H1 (cell line): ENCODE data around the gene ERC1. TPM values are rescaled to one million over a fixed set of nuclear protein-coding genes. Genes with fewer than 3 reads are reported as not detected.

Experiments
- CTCF ChIA-PET: fragments of 300-600 bp; sonication (Branson Sonifier 250); formaldehyde crosslinking; loops from one replicate; lab custom pipeline; 2021; ENCODE audit not compliant: partially characterized antibody; lab: Charles Lee
- POLR2A ChIA-PET: fragments of 300-600 bp; sonication (Branson Sonifier 250); formaldehyde crosslinking; loops from one replicate; lab custom pipeline; 2021; ENCODE audit warnings: inconsistent platforms; ENCODE audit not compliant: partially characterized antibody; lab: Charles Lee
- DNase-seq, 2 experiments: peaks; one replicate each; pipeline versions ENCODE4 v3.0.0 to v3.0.0-alpha.2; 2010 to 2022; ENCODE audit warnings: low spot score in 2 of 2, low read depth in 1 of 2, mixed read lengths in 1 of 2
- FAIRE-seq: peaks from 2 replicates; lab custom pipeline; 2011; peaks lifted over from hg19 to GRCh38; lab: Jason Lieb, UNC
- H2AFZ ChIP-seq: 2 replicates; pipeline ENCODE4 v1.8.1; 2012; ENCODE audit warnings: low read length, inconsistent platforms
- H2AK5ac ChIP-seq: 2 replicates; pipeline ENCODE4 v1.6.1; 2013; ENCODE audit warnings: low read depth, low read length
- H2BK120ac ChIP-seq: replicated peaks from 2 replicates; pipeline ENCODE3; 2013; ENCODE audit warnings: low read depth, low read length, inconsistent platforms
- H2BK12ac ChIP-seq: 2 replicates; pipeline ENCODE4 v1.6.1; 2013; ENCODE audit warnings: low read depth, low read length
- H2BK15ac ChIP-seq: 2 replicates; pipeline ENCODE4 v1.6.1; 2013; ENCODE audit warnings: low read length
- H2BK20ac ChIP-seq: 2 replicates; pipeline ENCODE4 v1.6.1; 2013; ENCODE audit warnings: low read length
- H2BK5ac ChIP-seq: 2 replicates; pipeline ENCODE4 v1.6.1; 2013; ENCODE audit warnings: low read depth, low read length
- H3K14ac ChIP-seq: 2 replicates; pipeline ENCODE4 v1.6.1; 2013; ENCODE audit warnings: inconsistent platforms; ENCODE audit not compliant: insufficient read length
- H3K18ac ChIP-seq: 2 replicates; pipeline ENCODE4 v1.6.1; 2013; ENCODE audit warnings: low read length; ENCODE audit errors: extremely low read depth
- H3K23ac ChIP-seq: 2 replicates; pipeline ENCODE4 v1.6.1; 2013; ENCODE audit warnings: inconsistent platforms; ENCODE audit not compliant: insufficient read length
- H3K23me2 ChIP-seq: 2 replicates; pipeline ENCODE4 v1.6.1; 2013; ENCODE audit warnings: low read depth, low read length
- H3K27ac ChIP-seq: 2 replicates; pipeline ENCODE4 v1.6.1; 2011; ENCODE audit warnings: low read depth, low read length, inconsistent platforms
- H3K27me3 ChIP-seq, 4 experiments: replicated peaks in 1 of 4; 1 replicate in 1 of 4; 2 replicates in 3 of 4; pipeline versions ENCODE4 v1.6.1 to v1.8.1; 2011 to 2013; ENCODE audit warnings: low read length in 3 of 4, mild to moderate bottlenecking in 3 of 4, inconsistent platforms in 2 of 4, mixed read lengths in 2 of 4, moderate library complexity in 1 of 4; ENCODE audit not compliant: control insufficient read depth in 3 of 4, insufficient read depth in 3 of 4; ENCODE audit errors: extremely low read depth in 1 of 4
- H3K36me3 ChIP-seq, 4 experiments: 2 replicates each; pipeline versions ENCODE4 v1.6.1 to v1.8.1; 2011 to 2013; ENCODE audit warnings: mild to moderate bottlenecking in 4 of 4, low read length in 3 of 4, moderate library complexity in 2 of 4, control low read depth in 1 of 4, inconsistent platforms in 1 of 4; ENCODE audit not compliant: insufficient read depth in 4 of 4, control insufficient read depth in 2 of 4
- H3K4ac ChIP-seq: replicated peaks from 2 replicates; pipeline ENCODE3; 2013; ENCODE audit warnings: low read length, low read depth, mixed read lengths, inconsistent platforms; ENCODE audit not compliant: insufficient read length
- H3K4me1 ChIP-seq, 4 experiments: replicated peaks in 1 of 4; 1 replicate in 1 of 4; 2 replicates in 3 of 4; pipeline versions ENCODE4 v1.6.1 to v1.8.1; 2011 to 2013; ENCODE audit warnings: low read length in 3 of 4, inconsistent platforms in 2 of 4, mixed read lengths in 1 of 4; ENCODE audit not compliant: insufficient read depth in 4 of 4, control insufficient read depth in 3 of 4
- H3K4me2 ChIP-seq, 2 experiments: 2 replicates each; pipeline versions ENCODE4 v1.6.1 to v1.8.1; 2011 to 2013; ENCODE audit warnings: low read depth in 2 of 2, low read length in 2 of 2, control low read depth in 1 of 2, inconsistent platforms in 1 of 2, mild to moderate bottlenecking in 1 of 2; ENCODE audit not compliant: insufficient read depth in 1 of 2
- H3K4me3 ChIP-seq, 4 experiments: fragments of 200-600, 300-600 bp in 1 of 4; sonication (generic), shearing (Covaris generic), sonication (Bioruptor Twin) in 1 of 4; 2 replicates each; pipeline versions ENCODE4 v1.5.1 to v1.8.1; 2011 to 2016; ENCODE audit warnings: low read length in 4 of 4, low read depth in 3 of 4, control low read depth in 2 of 4, inconsistent platforms in 2 of 4, mild to moderate bottlenecking in 2 of 4, mixed read lengths in 1 of 4, moderate library complexity in 1 of 4; ENCODE audit not compliant: insufficient read depth in 2 of 4; ENCODE audit errors: extremely low read depth in 1 of 4
- H3K56ac ChIP-seq: replicated peaks from 2 replicates; pipeline ENCODE3; 2013; ENCODE audit warnings: low read depth, mild to moderate bottlenecking, mixed read lengths, low read length, inconsistent platforms; ENCODE audit not compliant: insufficient read length
- H3K79me1 ChIP-seq: 2 replicates; pipeline ENCODE4 v1.6.1; 2013; ENCODE audit warnings: low read depth, low read length, control low read depth
- H3K79me2 ChIP-seq, 2 experiments: 2 replicates each; pipeline versions ENCODE4 v1.6.1 to v1.8.1; 2012 to 2013; ENCODE audit warnings: low read length in 2 of 2, mild to moderate bottlenecking in 2 of 2, inconsistent platforms in 1 of 2; ENCODE audit not compliant: insufficient read depth in 2 of 2, control insufficient read depth in 1 of 2
- H3K9ac ChIP-seq, 4 experiments: replicated peaks in 1 of 4; 1 replicate in 1 of 4; 2 replicates in 3 of 4; pipeline versions ENCODE4 v1.6.1 to v1.8.1; 2011 to 2013; ENCODE audit warnings: low read depth in 3 of 4, low read length in 3 of 4, control low read depth in 2 of 4, mild to moderate bottlenecking in 2 of 4, moderate library complexity in 2 of 4, inconsistent platforms in 1 of 4; ENCODE audit errors: extremely low read depth in 1 of 4
- H3K9me3 ChIP-seq, 2 experiments: 2 replicates each; pipeline versions ENCODE4 v1.6.1 to v1.8.1; 2012 to 2013; ENCODE audit warnings: mild to moderate bottlenecking in 2 of 2, moderate library complexity in 2 of 2, control low read depth in 1 of 2, inconsistent platforms in 1 of 2, low read depth in 1 of 2, low read length in 1 of 2, mixed read lengths in 1 of 2; ENCODE audit not compliant: insufficient read depth in 2 of 2
- H4K20me1 ChIP-seq, 2 experiments: replicated peaks in 1 of 2; 2 replicates each; pipeline versions ENCODE3 to v1.8.1; 2011 to 2013; ENCODE audit warnings: inconsistent platforms in 2 of 2, low read length in 2 of 2, mild to moderate bottlenecking in 1 of 2; ENCODE audit not compliant: insufficient read depth in 2 of 2, control insufficient read depth in 1 of 2
- H4K5ac ChIP-seq: 2 replicates; pipeline ENCODE4 v1.6.1; 2013; ENCODE audit warnings: low read length, low read depth, mixed read lengths, inconsistent platforms; ENCODE audit not compliant: insufficient read length
- H4K8ac ChIP-seq: 2 replicates; pipeline ENCODE4 v1.8.0; 2013; ENCODE audit warnings: mild to moderate bottlenecking, moderate library complexity, low read length, inconsistent platforms; ENCODE audit not compliant: insufficient read depth; ENCODE audit errors: extremely low read depth
- H4K91ac ChIP-seq: replicated peaks from 2 replicates; pipeline ENCODE3; 2013; ENCODE audit warnings: low read length, mixed read lengths, inconsistent platforms; ENCODE audit not compliant: insufficient read length
- CBX5 ChIP-seq: fragments of 300-800, 300-1000 bp; sonication (generic); IDR thresholded peaks from 2 replicates; pipeline ENCODE4 v1.7.1; 2016; ENCODE audit warnings: antibody characterized with exemption, low read length, low read depth
- CBX8 ChIP-seq: fragments of 300-800, 300-1000 bp; sonication (generic); IDR thresholded peaks from 2 replicates; pipeline ENCODE4 v1.7.1; 2016; ENCODE audit warnings: low read depth, low read length, borderline replicate concordance
- CHD2 ChIP-seq: IDR thresholded peaks from 2 replicates; pipeline ENCODE4 v1.6.1; 2012; ENCODE audit warnings: low read length, improper control_type of control experiment
- HDAC2 ChIP-seq, 2 experiments: fragments of 300-600 bp in 1 of 2; sonication (generic) in 1 of 2; IDR thresholded peaks; 2 replicates each; pipeline ENCODE4 v1.6.1; 2011 to 2012; ENCODE audit warnings: low read depth in 2 of 2, low read length in 2 of 2, mild to moderate bottlenecking in 2 of 2, moderate library complexity in 2 of 2, borderline replicate concordance in 1 of 2, inconsistent platforms in 1 of 2
- SIN3A ChIP-seq, 2 experiments: IDR thresholded peaks in 1 of 2; conservative IDR thresholded peaks in 1 of 2; 2 replicates each; pipeline ENCODE4 v1.6.1; 2011 to 2012; ENCODE audit warnings: low read length in 2 of 2, improper control_type of control experiment in 1 of 2, low read depth in 1 of 2, mild to moderate bottlenecking in 1 of 2
- SP1 ChIP-seq: IDR thresholded peaks from 2 replicates; pipeline ENCODE4 v1.6.1; 2011; ENCODE audit warnings: low read depth, low read length
- TAF1 ChIP-seq: IDR thresholded peaks from 2 replicates; pipeline ENCODE4 v1.6.1; 2011; ENCODE audit warnings: mild to moderate bottlenecking, low read depth, low read length
- TAF7 ChIP-seq: optimal IDR thresholded peaks from 2 replicates; pipeline ENCODE3; 2011; ENCODE audit warnings: low read depth, mild to moderate bottlenecking, inconsistent platforms, low read length, moderate library complexity, borderline replicate concordance
- YY1 ChIP-seq: IDR thresholded peaks from 2 replicates; pipeline ENCODE4 v1.6.1; 2011; ENCODE audit warnings: low read depth, mild to moderate bottlenecking, low read length
- ZNF274 ChIP-seq: IDR thresholded peaks from 2 replicates; pipeline ENCODE4 v1.7.0; 2012; ENCODE audit warnings: low read length, borderline replicate concordance; ENCODE audit errors: extremely low read depth
- WGBS, 2 experiments: shearing (Covaris generic) in 1 of 2; methylation state at CpG; one replicate each; pipeline versions ENCODE4 v1.1.6 to v1.1.7; 2013 to 2015; ENCODE audit warnings: low lambda C conversion rate in 2 of 2, mixed read lengths in 2 of 2, inconsistent platforms in 1 of 2, low coverage in 1 of 2, missing lambda C conversion rate in 1 of 2; ENCODE audit not compliant: insufficient replicate concordance in 2 of 2, insufficient coverage in 1 of 2, insufficient read length in 1 of 2; ENCODE audit errors: extremely low coverage in 1 of 2, missing lambda C conversion rate in 1 of 2; 5-methylcytosine and 5-hydroxymethylcytosine counted together
- polyA plus RNA-seq, 7 experiments: library from polyadenylated mRNA; depleted of rRNA in 3 of 7; stranded (reverse) in 5 of 7; unstranded in 2 of 7; fragments of >200 nt in 5 of 7; fragments of 200-250 nt in 2 of 7; gene quantifications; 1 replicate in 5 of 7; 2 replicates in 1 of 7; 4 replicates in 1 of 7; pipeline versions ENCODE4 v1.2.1 to v1.2.3, GENCODE V29; 2011 to 2013; ENCODE audit warnings: missing spikeins in 2 of 7, mixed read lengths in 2 of 7
- total RNA-seq: library from RNA; stranded (reverse); fragmentation: NEBNext Ultra II Directional; extraction: Animal tissue kit (Norgen Biotek cat#: 25700); gene quantifications from 2 replicates; pipeline ENCODE4 v1.2.1, GENCODE V29; 2021

Gene ERC1
- total and polyA plus RNA-seq, 2 of the 8 experiments (the other 6 are each of a cell fraction or from before 2014, with no cell fraction given), result 7.8 to 45.7 TPM

- H3K23ac ChIP-seq, result no peak overlapping the region
- H2BK5ac ChIP-seq, result no peak overlapping the region
- no peak overlapping the region for H4K91ac ChIP-seq
- ChIA-PET CTCF (no interaction called here), POLR2A (no interaction called here)
- no peak overlapping the region for H2BK15ac ChIP-seq
- no peak overlapping the region for H3K27ac ChIP-seq
- no peak overlapping the region for H2BK12ac ChIP-seq
- no peak overlapping the region for H4K5ac ChIP-seq
- H3K79me1 ChIP-seq, result no peaks in the 10 kb centered on the region
- no peak overlapping the region for H4K8ac ChIP-seq
- H3K4me2 ChIP-seq, result no peak overlapping the region
- H3K9me3 ChIP-seq, result no peaks in the 10 kb centered on the region
- H3K23me2 ChIP-seq, result no peaks in the 10 kb centered on the region; the same call in 1 of the 2 replicates
- no peak for FAIRE-seq
- no peak overlapping the region for H3K56ac ChIP-seq
- H3K36me3 ChIP-seq, result no peaks in the 10 kb centered on the region
- no peak overlapping the region for H2BK120ac ChIP-seq
- H3K4me3 ChIP-seq, result no peak overlapping the region
- H3K9ac ChIP-seq, result no peak overlapping the region
- TF ChIP-seq CBX8, result no peak
- TF ChIP-seq CHD2, result no peak
- TF ChIP-seq CBX5, result no peak
- TF ChIP-seq SIN3A (conservative IDR thresholded peaks at IDR 0.05 in 1 of 2, IDR thresholded peaks at IDR 0.05 in 1 of 2; ENCODE audit: low read depth in 1 of 2, low read length in 2 of 2), result no peak
- no peak for TF ChIP-seq YY1
- no peak for TF ChIP-seq ZNF274
- TF ChIP-seq SP1, result no peak
- TF ChIP-seq TAF7, result no peak
- TF ChIP-seq TAF1, result no peak
- TF ChIP-seq HDAC2 (IDR thresholded peaks at IDR 0.05; ENCODE audit: borderline replicate concordance in 1 of 2, low read depth in 2 of 2, low read length in 2 of 2), result no peak
- TF ChIP-seq, all 59 proteins: peak for 0
- DNase-seq, result no peak
- Histone ChIP-seq H3K4me1 (peaks cover 0 to 5% (median 2%) of the 10 kb centered on the region in 4 experiments; a peak in 3 of 7 replicates), H3K18ac (no peak overlapping the region), H3K79me2 (no peaks in the 10 kb centered on the region), H3K4ac (no peak overlapping the region), H2BK20ac (no peak overlapping the region), H3K14ac (no peak overlapping the region), H3K27me3 (no peaks in the 10 kb centered on the region), H2AK5ac (no peak overlapping the region), H4K20me1 (no peaks in the 10 kb centered on the region), H2AFZ (no peak overlapping the region)
- 93% methylated on average over 5 of the region's 5 CpGs; no CpG with 5 or more reads in 1 of the 2 experiments for WGBS, 2 experiments
These were observed 289.0 kb downstream of the ERC1 start for GRCh38 chr12:1280059-1280458.
